ENCODE results near the gene PEMT.

GRCh38 chr17:17587614-17588337 lies 3.7 kb downstream of the PEMT start:
- TF ChIP-seq CTCF (conservative IDR thresholded peaks at IDR 0.05; ENCODE audit: low read depth, low read length) (no peak), EZH2 (IDR thresholded peaks at IDR 0.05; ENCODE audit: borderline replicate concordance, low read depth, low read length, poor library complexity, severe bottlenecking) (no peak)

Data from A673 (cell line).